Femur (tissue), 1 donor: ENCODE data around the gene GRIK4.
A peak's percentile ranks its signal among the peaks of the same experiment; 100 is the strongest.

ENCODE experiments used
- DNase-seq: peaks from one replicate; pipeline ENCODE4 v3.0.0-alpha.2; 2017

GRIK4 gene

DNA sequence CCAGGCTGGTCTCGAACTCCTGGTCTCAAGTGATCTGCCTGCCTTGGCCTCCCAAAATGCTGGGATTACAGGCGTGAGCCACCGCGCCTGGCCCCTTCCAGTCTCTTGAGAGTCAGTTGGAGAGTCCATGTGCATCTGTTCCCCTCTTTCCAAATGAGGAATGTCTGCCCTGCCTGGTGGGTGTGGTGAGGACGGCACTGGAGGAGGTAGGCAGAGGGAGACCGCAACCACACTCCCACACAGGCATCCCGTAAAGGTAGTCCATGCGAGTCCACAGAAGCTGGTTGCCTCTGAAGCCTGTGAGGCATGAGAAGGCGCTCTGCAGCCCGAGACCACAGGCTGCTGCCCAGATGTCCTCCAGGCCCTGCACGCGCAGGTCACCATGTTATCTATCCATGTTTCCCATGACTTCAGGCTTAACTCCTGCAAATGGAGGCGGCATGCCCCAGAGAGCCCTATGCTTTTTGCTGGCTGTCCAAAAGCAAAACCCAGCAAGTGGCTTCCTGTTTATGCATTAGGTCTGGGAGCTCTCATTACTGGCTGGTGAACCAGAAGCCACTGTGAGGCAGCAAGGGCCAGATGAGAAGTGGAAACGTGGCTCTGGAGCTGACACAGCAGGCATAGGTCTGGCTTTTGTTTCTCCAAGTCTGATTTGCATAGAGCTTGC is 43.4 kb downstream of the GRIK4 start:
- peak; percentile 52 for DNase-seq

- no peak for DNase-seq
These were observed 43.9 kb downstream of the GRIK4 start for GRCh38 chr11:120555433-120555773.

DNA sequence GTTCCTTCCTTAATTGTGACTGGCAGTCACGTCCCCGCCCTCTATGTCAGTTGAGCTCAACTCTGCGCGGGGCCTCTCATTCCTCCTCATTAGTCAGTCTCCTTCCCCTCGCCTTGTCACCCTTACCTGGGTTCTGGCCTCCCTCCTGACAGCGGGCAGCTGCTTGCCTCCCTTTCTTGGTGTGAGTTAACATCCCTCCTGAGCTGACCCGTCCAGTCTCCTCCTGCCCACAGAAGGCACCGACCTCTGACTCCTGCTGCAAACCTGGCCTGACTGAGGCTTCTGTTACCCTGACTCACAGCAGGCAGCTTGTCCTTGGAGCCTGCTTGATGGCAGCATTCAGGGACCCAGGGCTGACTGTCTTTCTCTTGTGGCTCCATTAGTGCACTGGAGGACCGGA is 45.2 kb downstream of the GRIK4 start:
- no peak for DNase-seq

DNA sequence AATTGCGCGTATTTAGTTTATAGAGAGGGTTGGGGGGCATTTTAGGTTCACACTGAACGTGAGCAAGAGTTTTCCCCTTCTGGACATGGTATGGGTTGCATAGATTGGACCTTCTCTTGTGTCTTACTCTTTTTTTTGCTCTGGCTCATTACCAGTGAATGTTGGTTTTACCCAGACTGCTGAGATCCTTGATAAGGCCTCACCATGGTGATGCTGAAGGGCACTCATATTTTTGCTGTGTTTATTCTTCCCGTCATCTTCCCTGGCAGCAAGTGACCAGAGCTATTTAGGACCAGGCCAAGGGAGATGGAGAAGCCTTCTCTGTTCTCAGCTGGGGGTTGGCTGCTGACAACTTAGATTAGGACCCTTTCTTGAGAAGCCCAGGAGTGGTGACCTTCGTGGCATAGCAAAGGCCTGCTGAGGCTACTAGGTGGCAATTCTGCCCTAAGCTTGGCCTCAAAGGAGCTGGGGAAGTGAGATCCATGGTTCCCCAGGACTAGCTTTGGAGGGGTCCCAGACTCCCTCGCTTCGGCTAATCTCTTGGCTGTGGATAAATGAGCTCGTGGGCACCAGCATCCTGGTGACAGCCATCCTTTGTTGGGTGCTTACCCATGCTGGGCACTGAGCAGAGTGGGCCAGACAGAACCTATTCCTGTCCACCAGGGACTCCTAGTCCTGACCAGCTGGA is 47.3 kb downstream of the GRIK4 start:
- no peak for DNase-seq

- no peak for DNase-seq
These were observed 49.7 kb downstream of the GRIK4 start for GRCh38 chr11:120561286-120561685.

GRCh38 chr11:120562806-120563425 is 51.4 kb downstream of the GRIK4 start:
- peak; percentile 67 for DNase-seq

DNA sequence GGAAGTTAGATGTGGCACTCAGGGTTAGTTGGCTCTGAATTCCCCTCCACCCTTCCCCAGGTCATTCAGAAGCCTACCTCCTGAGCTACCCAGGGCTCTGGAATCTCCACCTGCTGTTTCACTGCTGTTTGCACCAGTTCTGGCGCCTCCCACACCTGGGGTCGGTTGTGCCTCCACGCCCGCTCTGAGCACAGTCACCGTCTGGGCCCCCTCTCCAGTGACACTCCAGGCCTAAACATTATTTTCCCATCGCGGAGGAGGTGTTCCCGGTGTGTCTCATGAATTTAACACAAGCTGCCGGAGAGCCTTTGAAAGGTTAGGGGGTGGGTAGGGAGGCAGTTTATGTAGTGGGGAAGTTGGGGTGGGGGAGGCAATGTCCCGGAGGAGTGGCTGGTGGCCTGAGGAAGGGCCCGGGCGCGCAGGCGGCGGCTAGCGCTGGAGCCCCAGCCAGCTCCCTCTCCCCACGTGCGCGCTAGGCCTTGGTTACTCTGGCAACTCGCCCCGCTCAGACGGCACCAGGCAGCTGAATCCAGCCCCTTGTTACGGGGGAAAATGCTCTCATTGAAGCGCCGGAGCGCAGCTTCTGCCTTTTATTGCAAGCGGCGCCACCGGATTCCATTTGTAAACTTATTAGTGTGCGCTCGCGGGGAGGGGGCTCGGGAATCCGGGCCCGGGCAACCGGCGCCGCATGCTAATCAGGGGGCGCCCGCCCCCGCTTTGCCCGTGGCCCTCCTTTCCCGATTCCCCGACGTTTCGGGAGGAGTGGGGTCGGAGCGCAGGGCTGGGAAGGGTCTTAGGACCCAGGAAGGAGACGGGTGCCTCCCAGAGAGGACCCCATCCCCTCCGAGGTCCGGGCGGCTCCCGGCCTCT is 52.4 kb downstream of the GRIK4 start:
- peak; percentile 80 for DNase-seq

- DNase-seq: peak; percentile 59
These were observed 53.2 kb downstream of the GRIK4 start for GRCh38 chr11:120564573-120565311.

DNA sequence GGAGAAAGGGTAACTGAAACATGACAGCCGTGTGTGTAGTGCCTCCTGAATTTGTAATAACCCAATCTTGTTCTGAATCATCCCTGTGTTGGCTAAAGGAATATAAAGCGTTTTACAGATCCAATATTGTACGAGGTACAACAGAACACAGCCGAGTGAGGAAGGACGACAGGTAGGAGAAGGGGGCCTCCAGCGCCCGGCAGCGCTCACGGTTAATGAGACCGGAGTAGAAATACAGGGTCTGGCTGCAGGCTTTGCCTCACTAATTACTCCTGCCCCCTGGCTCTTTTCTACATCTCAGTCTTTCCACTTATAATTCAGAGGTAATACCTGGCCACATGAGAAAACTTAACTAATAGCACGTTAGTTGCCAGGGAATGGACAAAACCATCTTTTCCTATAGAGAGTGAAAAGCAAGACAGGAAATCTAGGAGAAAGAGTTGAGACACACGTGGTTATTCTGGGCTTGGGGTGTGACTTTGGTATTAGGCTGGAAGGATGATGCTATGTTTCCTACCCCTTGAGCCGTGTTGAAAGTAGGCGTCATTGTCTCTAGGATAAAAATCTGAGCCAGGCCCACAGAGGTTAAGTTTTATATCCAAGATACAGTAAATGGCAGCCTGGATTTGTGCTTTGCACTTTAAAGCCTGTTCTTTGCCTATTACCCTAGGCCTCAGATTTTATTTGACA is 54.1 kb downstream of the GRIK4 start:
- DNase-seq: no peak

GRCh38 chr11:120566176-120566575 is 54.6 kb downstream of the GRIK4 start:
- no peak for DNase-seq

DNA sequence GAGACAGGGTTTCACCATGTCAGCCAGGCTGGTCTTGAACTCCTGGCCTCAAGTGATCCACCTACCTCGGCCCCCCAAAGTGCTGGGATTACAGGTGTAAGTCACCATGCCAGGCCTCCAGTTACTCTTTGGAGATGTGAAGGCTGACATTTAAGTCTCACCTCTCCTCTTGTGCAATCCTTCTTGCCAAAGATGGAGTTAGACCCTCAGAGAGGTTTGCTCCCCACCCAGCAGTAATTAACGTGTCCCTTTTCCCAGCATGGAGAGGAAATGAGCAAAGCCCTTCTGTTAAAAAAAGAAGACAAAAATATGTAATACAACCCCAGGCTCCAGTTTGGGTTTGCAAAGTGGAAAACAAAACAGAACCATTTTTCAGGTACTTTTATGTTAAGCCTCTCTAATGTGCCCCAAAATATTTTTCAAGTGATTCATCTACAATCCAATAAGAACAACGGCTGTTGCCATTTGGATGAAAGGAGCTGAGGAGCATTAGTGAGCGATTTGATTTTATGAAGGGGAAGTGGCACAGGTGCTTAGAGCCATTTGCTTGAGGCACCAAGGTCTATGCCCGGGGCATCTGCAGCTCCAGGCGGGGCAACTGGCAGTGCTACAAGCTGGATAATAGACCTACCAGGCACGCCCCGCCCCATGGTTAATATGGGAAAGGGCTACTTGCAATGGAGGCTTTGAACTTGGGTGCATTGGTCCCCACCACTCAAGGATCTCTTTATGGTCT is 57.2 kb downstream of the GRIK4 start:
- DNase-seq: no peak

GRCh38 chr11:120569861-120570260 is 58.3 kb downstream of the GRIK4 start:
- DNase-seq: peak; percentile 10

- no peak for DNase-seq
These were observed 59.9 kb downstream of the GRIK4 start for GRCh38 chr11:120571476-120571875.

DNA sequence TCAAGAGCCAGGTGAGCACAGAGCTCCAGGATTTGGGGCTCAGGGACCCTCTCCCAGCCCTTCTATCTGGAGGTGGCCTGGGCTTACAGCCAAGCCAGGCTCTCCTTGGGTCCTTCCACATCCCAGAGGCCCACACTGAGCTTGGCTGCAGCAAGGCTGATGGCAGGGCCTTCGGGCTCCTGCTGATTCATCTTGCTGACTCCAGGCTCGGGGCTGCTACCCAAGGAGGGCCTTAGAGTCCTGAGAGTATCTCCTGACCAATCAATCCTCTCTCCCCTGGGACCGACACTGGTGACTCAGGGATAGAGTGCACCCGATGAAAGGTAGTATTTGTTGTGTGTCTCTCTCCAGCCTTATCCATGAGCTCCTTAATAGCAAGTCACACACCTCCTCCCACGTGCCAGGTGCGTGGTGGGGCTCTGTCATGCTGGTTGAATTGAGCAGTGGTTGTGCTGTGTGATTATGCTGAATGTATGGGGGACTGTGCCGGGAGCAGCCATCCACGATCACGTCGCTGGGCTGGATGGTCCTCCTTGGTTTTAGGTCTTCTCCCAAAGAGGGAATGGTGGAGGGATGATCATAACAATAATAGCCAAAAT is 62.3 kb downstream of the GRIK4 start:
- no peak for DNase-seq

DNA sequence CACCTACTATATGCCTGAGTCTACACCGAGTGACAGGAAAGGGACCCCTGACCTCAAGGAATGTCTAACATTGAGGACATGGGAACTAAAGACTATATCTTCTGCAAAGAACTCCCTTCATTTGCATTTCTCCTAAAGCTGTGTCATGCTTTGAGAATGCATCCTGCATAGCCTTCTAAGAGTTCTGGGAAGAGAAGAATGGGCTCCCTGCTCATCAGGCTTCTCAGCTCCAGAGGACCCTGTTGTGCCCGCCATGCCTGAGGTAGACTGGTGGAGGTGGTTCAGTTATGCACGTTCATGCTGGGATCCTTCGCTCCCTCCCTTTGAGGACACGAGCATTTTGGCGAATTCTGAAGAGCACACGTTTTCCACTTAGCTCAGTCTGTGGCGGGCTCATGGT is 63.3 kb downstream of the GRIK4 start:
- no peak for DNase-seq

GRCh38 chr11:120575461-120575860 is 63.9 kb downstream of the GRIK4 start:
- DNase-seq: no peak

DNA sequence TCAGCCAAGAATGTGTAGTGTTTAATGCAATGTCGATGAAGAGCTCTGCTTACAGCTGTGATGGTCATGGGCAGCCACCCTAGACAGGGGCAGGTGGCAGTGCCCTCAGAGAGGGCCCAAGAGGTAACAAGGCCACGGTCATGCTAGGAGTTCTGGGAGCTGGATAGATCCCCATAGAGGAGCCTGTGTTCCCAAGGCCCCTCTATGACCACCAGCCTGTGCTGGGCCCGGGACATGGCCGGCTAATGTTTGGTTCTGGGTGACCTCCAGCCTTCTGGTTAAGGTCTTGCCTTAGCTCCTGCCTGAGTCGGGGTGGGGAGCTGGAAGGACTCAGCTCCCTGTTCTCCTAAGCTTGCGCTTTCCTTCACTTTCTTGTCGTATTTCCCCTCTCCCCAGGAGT is 65.1 kb downstream of the GRIK4 start:
- DNase-seq: no peak

DNA sequence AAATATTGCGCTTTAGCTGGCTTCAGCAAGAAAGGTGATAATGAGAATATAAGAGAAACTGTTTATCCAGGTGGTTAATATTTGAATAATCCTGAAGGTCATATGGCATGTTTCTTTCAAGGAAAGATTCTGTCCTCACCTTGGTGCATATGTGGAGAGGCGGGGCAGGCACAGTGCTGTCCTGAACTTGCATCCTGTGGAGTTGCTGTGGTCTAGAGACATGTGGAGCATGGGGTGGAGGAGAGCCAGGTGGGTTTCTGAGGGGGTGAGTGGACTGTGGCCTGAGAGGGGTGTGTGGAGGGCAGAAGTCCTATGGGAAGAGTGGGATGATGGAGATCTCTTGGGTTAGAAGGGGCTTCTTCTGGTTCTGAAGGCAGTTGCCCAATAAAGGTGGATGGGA is 65.5 kb downstream of the GRIK4 start:
- DNase-seq: no peak

GRCh38 chr11:120577624-120578363 is 66.2 kb downstream of the GRIK4 start:
- DNase-seq: no peak

GRCh38 chr11:120578596-120579154 is 67.1 kb downstream of the GRIK4 start:
- DNase-seq: no peak
